ENCODE results near the gene LKAAEAR1.

The LKAAEAR1 gene

DNA sequence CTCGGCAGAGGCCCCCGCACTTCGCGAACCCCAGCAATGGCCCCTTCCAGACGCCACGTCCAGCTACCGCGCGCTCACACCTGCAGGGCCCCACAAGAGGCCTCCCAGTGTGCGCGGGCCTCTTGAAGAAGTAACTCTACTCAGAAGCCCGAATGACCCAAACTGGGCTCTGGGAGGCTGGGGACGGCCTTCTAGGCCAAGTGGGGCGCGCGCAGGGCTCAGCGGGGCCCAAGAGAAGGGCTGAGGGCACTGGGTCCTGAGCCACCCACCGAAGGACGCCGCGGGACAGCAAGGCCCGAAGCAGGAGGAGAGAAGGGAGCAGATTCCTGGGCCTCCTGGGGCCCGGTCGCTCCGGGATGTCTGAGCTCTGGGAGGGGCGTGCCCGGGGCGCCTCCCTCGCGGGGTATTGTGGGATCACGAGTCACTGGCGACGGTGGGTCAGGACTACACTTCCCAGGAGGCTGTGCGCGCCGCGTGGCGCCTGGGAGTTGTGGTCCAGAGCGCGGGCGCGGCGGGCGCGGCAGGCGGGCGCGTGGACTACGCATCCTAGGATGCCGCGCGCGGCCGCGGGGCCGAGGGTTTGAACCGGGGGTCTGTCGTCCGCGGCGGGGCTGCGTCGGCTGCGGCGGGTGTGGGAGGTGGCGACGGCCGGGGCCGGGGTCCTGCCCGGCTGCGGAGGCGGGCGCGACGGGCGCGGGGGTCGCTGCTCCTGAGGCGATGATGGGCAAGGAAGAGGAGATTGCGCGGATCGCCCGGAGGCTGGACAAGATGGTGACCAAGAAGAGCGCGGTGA, 21.4 kb downstream of the LKAAEAR1 start, which contains the start of gene TCEA2:
TSS of gene TCEA2 (plus strand) at position 603 of the 793 bp plus-strand sequence. CDS start at position 718, 115 bp downstream.
- Histone ChIP-seq H3K36me3 (no peaks in the 10 kb centered on the region), H3K4me3 (peak within 1 kb of the TSS; percentile 97), H3K27ac (peak within 1 kb of the TSS; percentile 89), H3K4me1 (peaks cover 63% of the 10 kb centered on the region), H3K4me2 (peak within 1 kb of the TSS; percentile 99), H3K27me3 (no peaks in the 10 kb centered on the region), H4K20me1 (peaks cover 10% of the 10 kb centered on the region), H3K9ac (peak within 1 kb of the TSS; percentile 89), H3K9me3 (no peaks in the 10 kb centered on the region)
- TF ChIP-seq Cebpa-rat (IDR thresholded peaks at IDR 0.05) = no peak

DNA sequence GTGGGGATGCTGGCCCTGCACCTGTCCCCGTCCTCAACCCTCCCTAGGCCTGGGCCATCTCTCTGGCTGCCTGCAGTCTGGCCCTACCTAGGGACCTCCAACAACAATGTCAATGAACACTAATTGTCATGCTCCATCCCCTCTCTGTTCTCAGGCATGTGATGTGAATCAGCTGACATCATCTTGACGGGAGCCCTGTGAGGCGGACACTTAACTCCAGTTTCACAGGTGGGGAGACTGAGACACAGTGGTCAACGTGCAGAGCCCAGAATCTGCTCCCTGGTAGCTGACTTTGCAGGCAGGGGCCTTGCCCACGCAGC, 22.0 kb downstream of the LKAAEAR1 start:
- no peak for TF ChIP-seq Cebpa-rat (IDR thresholded peaks at IDR 0.05)
- peaks cover 63% of the 10 kb centered on the region for H3K4me1 ChIP-seq

DNA sequence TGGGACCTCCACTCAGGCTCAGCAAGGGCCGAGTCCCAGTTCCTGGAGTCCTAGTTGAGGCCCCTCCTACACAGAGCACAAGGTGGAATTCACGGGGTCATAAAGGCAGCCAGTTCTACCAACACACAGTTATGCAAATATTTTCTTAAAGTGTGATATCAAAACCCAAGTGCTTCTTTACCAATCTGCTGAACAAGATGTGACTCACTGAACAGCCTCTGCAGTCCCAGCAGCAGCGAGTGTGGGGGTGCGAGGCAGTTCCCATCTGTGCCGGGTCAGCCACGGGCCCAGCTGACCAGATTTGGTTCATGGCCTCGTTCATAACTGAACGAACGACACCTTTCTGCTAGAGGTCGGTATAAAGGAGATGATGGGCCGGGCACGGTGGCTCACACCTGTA, 25.7 kb downstream of the LKAAEAR1 start:
- peaks cover 63% of the 10 kb centered on the region for H3K4me1 ChIP-seq
- no peaks in the 10 kb centered on the region for H3K9me3 ChIP-seq
- no peak for TF ChIP-seq Cebpa-rat (IDR thresholded peaks at IDR 0.05)
- peak overlapping the region; percentile 89 for H3K4me2 ChIP-seq
- H3K4me3 ChIP-seq = no peak overlapping the region
- H3K36me3 ChIP-seq = no peaks in the 10 kb centered on the region
- H4K20me1 ChIP-seq = no peaks in the 10 kb centered on the region
- H3K9ac ChIP-seq = peak overlapping the region; percentile 6; the same call in 1 of the 2 replicates
- H3K27ac ChIP-seq = 0 out of 2 replicates have a peak overlapping the region, but pooled peaks have one; percentile 18
- peaks cover 9% of the 10 kb centered on the region; the same call in 1 of the 2 replicates for H3K27me3 ChIP-seq

More for the DNA sequence above, 22.0 kb downstream of the LKAAEAR1 start:
- Histone ChIP-seq H3K27ac (peak overlapping the region; percentile 89), H3K9me3 (no peaks in the 10 kb centered on the region), H3K27me3 (no peaks in the 10 kb centered on the region), H3K36me3 (no peaks in the 10 kb centered on the region), H4K20me1 (peaks cover 10% of the 10 kb centered on the region), H3K4me3 (peak overlapping the region; percentile 97; the same call in 1 of the 2 replicates), H3K4me2 (peak overlapping the region; percentile 99), H3K9ac (peak overlapping the region; percentile 89)

DNA sequence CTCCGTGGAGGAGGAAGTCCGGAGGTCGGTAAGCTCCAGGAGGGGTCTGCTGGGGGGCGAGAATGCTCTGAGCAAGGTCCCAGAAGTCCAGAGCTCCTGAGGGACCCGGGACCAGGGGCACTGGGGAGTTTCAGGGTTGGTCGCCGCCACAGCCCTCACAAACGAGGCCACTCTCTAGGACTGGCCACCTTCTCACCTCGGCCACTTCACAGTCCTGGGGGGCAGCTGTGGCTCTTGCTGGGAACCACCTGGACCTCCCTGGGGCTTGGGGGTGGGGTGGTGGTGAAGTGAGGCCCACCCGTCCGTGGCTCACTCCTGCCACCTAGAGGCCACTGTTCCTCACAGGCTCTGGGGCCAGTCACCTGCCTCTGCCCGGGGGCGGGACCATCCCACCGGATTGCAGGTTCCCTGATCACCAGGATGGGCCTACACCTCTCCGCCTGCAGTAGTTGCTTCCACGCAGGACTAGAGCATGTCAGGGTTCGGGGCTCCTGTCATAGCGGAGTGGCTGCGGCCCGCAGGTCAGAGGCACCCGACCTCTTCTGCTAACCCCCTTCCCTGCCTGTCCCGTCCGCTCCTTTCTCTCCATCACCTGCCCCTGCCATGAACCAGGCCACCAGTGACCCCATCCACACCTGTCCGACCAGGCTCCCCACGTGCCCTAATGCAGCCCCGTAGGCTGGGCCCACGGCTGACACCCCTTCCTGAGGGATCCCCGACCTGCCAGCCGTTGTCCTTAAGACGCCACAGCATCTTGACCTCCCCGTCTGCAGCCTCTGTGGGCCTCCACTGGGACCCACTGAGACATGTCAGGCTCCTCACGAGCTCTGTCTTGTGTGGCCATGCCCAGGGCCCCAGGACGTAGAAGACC, 26.3 kb downstream of the LKAAEAR1 start:
- peak overlapping the region; percentile 89 for H3K4me2 ChIP-seq
- peaks cover 16% of the 10 kb centered on the region for H3K27me3 ChIP-seq
- peak overlapping the region; percentile 6; the same call in 1 of the 2 replicates for H3K9ac ChIP-seq
- H4K20me1 ChIP-seq = no peaks in the 10 kb centered on the region
- peak overlapping the region; percentile 60 for H3K27ac ChIP-seq
- TF ChIP-seq Cebpa-rat (IDR thresholded peaks at IDR 0.05) = no peak
- peaks cover 69% of the 10 kb centered on the region for H3K4me1 ChIP-seq
- no peak overlapping the region for H3K4me3 ChIP-seq
- no peaks in the 10 kb centered on the region for H3K9me3 ChIP-seq
- no peaks in the 10 kb centered on the region for H3K36me3 ChIP-seq

DNA sequence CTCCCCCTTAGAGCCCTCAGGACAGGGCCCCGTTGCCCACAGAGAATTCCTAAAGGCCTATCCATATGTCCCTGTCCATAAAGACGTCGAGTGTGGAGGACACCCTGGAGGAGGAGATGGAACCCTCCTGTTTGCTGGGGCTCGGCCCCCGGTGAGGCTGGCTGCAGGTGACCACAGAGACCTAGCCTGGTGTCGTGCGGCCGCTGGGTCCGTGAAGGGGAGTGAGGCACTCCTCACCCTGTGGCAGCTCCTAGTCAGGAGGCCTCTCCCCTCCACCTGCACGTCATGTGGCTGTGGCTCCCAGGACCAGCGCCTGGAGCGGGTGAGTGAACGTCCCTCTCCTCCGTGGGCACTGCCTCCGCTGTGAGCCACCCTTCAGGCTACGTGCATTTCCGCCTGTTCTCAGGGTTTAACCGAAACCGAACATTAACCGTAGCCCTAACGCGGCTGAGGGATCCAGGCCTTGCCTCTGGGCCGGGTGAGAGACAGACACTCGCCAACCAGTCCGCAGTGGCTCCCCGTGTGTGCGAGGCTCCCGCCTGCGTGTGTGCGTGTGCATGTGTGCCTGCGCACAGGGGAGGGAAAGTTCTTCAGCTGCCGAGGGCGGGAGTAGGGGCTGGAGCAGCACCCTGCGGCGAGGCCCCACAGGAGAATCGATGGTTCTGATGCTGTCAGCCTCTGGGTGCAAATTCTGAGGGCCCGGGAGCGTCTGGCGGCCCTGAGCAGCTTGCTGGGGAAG, 27.1 kb downstream of the LKAAEAR1 start:
- peak overlapping the region; percentile 89 for H3K4me2 ChIP-seq
- no peaks in the 10 kb centered on the region for H4K20me1 ChIP-seq
- peaks cover 70% of the 10 kb centered on the region for H3K4me1 ChIP-seq
- no peaks in the 10 kb centered on the region for H3K9me3 ChIP-seq
- no peak overlapping the region for H3K9ac ChIP-seq
- no peak overlapping the region for H3K4me3 ChIP-seq
- no peak for TF ChIP-seq Cebpa-rat (IDR thresholded peaks at IDR 0.05)
- peak overlapping the region; percentile 60 for H3K27ac ChIP-seq
- peaks cover 24% of the 10 kb centered on the region for H3K27me3 ChIP-seq
- no peaks in the 10 kb centered on the region for H3K36me3 ChIP-seq

DNA sequence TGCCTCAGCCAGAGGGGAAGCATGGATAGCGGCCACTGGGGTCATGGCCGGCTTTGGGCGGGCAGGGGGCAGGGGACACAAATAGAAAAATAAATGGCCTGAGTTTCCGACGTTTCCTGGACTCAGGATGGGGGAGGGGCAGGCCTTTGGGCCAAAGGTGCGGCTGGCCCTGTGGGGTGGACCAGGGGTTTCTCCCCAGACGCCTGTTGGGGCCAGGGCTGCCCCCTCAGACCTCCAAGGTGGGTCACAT, 27.6 kb downstream of the LKAAEAR1 start:
- peaks cover 28% of the 10 kb centered on the region for H3K27me3 ChIP-seq
- TF ChIP-seq Cebpa-rat (IDR thresholded peaks at IDR 0.05) = no peak
- no peaks in the 10 kb centered on the region for H4K20me1 ChIP-seq
- H3K9me3 ChIP-seq = no peaks in the 10 kb centered on the region
- peak overlapping the region; percentile 60 for H3K27ac ChIP-seq
- no peak overlapping the region for H3K4me3 ChIP-seq
- peaks cover 72% of the 10 kb centered on the region for H3K4me1 ChIP-seq
- H3K36me3 ChIP-seq = no peaks in the 10 kb centered on the region
- H3K4me2 ChIP-seq = peak overlapping the region; percentile 89
- no peak overlapping the region for H3K9ac ChIP-seq

DNA sequence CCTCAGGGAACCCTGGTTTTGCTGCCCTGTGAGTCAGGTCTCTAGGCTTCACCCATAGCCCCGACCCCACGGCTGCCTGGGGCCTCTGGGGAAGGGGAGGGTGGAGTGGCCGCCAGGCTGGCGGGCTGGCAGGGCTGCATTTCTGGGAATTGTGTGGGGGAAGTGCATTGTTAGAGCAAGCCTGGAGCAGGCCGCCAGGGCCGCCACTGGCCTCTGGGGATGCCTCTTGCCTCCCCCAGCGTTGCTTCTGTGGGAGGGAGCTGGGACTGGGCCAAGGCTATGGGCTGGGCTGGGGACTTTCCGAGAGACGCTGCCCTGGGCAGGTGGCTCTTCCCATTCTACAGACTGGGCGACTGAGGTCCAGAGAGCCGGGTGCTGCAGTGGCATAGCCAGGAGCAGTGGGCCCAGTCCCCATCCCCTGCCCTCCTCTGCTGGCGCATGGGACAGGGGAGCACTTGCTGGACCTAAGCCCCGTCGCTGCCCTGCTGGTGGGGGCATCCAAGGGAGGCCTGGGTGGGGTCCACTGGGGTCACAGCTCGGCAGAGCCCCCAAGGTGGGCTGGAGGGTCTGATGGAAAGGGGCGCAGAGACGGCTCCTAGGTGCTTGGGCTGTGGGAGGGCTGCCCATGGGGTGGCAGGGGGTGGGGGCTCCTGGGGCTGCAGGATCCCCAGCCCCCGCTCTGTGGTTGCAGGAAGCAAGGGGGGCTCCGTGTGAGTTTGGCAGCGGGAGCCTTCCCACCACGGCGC, 28.1 kb downstream of the LKAAEAR1 start:
- H3K27me3 ChIP-seq = peaks cover 33% of the 10 kb centered on the region
- H3K9me3 ChIP-seq = no peaks in the 10 kb centered on the region
- peaks cover 77% of the 10 kb centered on the region for H3K4me1 ChIP-seq
- peak overlapping the region; percentile 53; the same call in 1 of the 2 replicates for H3K9ac ChIP-seq
- no peaks in the 10 kb centered on the region for H3K36me3 ChIP-seq
- 0 out of 2 replicates have a peak overlapping the region, but pooled peaks have one; percentile 30 for H3K27ac ChIP-seq
- TF ChIP-seq Cebpa-rat (IDR thresholded peaks at IDR 0.05) = no peak
- H4K20me1 ChIP-seq = no peaks in the 10 kb centered on the region
- H3K4me2 ChIP-seq = peak overlapping the region; percentile 89
- no peak overlapping the region for H3K4me3 ChIP-seq

DNA sequence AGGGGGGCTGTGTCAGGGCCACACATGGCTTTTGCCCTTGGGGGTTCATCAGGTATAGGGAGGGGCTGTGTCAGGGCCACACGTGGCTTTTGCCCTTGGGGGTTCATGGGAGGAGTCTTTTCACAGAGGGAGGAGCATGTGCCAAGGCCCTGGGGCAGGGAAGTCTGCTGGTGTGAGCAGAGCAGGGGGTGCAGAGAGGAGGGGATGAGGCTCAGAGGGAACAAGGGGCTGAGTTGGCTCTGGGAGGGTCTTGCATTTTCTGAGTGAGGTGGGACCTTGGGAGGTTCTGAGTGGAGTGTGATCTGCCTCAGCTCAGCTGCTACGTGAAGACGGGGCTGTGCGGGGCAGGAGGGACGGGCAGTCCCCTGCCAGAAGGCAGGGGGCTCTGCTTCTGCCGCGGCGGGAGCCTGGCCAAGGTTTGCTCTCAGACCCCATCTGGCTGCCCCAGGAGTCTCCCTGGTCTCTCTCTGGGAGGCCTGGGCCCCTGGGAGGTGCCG, 28.8 kb downstream of the LKAAEAR1 start:
- Histone ChIP-seq H3K4me1 (peaks cover 83% of the 10 kb centered on the region), H3K9ac (peak overlapping the region; percentile 53; the same call in 1 of the 2 replicates), H3K27ac (0 out of 2 replicates have a peak overlapping the region, but pooled peaks have one; percentile 30), H3K9me3 (no peaks in the 10 kb centered on the region), H3K4me2 (peak overlapping the region; percentile 89), H4K20me1 (no peaks in the 10 kb centered on the region), H3K4me3 (no peak overlapping the region), H3K27me3 (peaks cover 40% of the 10 kb centered on the region), H3K36me3 (no peaks in the 10 kb centered on the region)
- TF ChIP-seq Cebpa-rat (IDR thresholded peaks at IDR 0.05) = no peak
